HEK293 (cell line): ENCODE data around the gene ZC2HC1C.

Experiments used
- CTCF ChIA-PET: fragments of 350-600 bp; formaldehyde crosslinking; extraction: SDS; loops from one replicate; lab custom pipeline; 2021; ENCODE audit warnings: antibody characterized with exemption; lab: Yijun Ruan, JAX
- POLR2A ChIA-PET: fragments of 300-600 bp; formaldehyde crosslinking; extraction: SDS; loops from one replicate; lab custom pipeline; 2020; ENCODE audit warnings: antibody characterized with exemption, inconsistent platforms; lab: Yijun Ruan, JAX
- H3K27ac ChIP-seq: fragments of 200-500 bp; sonication (Bioruptor generic); 2 replicates; pipeline ENCODE4 v1.5.1; 2014; ENCODE audit warnings: low read depth, low read length, control low read depth, inconsistent platforms; ENCODE audit errors: extremely low read depth
- H3K36me3 ChIP-seq, 2 experiments: fragments of 200-500 bp in 1 of 2; sonication (Bioruptor generic) in 1 of 2; 1 replicate in 1 of 2; 2 replicates in 1 of 2; pipeline ENCODE4 v1.5.1; 2014 to 2017; ENCODE audit warnings: inconsistent platforms in 2 of 2, low read length in 2 of 2; ENCODE audit not compliant: control insufficient read depth in 2 of 2, insufficient read depth in 1 of 2
- H3K4me1 ChIP-seq: fragments of 200-500 bp; sonication (Bioruptor generic); 2 replicates; pipeline ENCODE4 v1.5.1; 2014; ENCODE audit warnings: mild to moderate bottlenecking, low read length, inconsistent platforms; ENCODE audit not compliant: control insufficient read depth, insufficient read depth
- H3K4me3 ChIP-seq: 2 replicates; pipeline ENCODE4 v1.5.1; 2011; ENCODE audit warnings: low read depth, mild to moderate bottlenecking, control low read depth, low read length, moderate library complexity
- H3K9me3 ChIP-seq: fragments of 200-500 bp; sonication (Bioruptor generic); 2 replicates; pipeline ENCODE4 v1.5.1; 2014; ENCODE audit warnings: low read depth, low read length, inconsistent platforms; ENCODE audit not compliant: control insufficient read depth, insufficient read depth
- PRDM1 ChIP-seq: fragments of 450-650 bp; formaldehyde crosslinking; IDR thresholded peaks from 2 replicates; pipeline ENCODE4; 2016; ENCODE audit warnings: missing biosample characterization, missing genetic modification characterization
- ZFP41 ChIP-seq: fragments of 450-650 bp; formaldehyde crosslinking; IDR thresholded peaks from 2 replicates; pipeline ENCODE4 v1.5.1; 2016; ENCODE audit warnings: missing biosample characterization, missing genetic modification characterization, borderline replicate concordance
- ZNF112 ChIP-seq: fragments of 450-650 bp; formaldehyde crosslinking; IDR thresholded peaks from 2 replicates; pipeline ENCODE4 v1.5.0; 2017; ENCODE audit warnings: missing biosample characterization, missing genetic modification characterization
- ZNF146 ChIP-seq: fragments of 450-650 bp; formaldehyde crosslinking; IDR thresholded peaks from 2 replicates; pipeline ENCODE4 v1.5.1; 2016; ENCODE audit warnings: missing biosample characterization, missing genetic modification characterization
- ZNF214 ChIP-seq: fragments of 450-650 bp; formaldehyde crosslinking; IDR thresholded peaks from 2 replicates; pipeline ENCODE4 v1.5.1; 2017; ENCODE audit warnings: missing biosample characterization, mild to moderate bottlenecking, missing genetic modification characterization, borderline replicate concordance
- ZNF561 ChIP-seq: fragments of 450-650 bp; IDR thresholded peaks from 2 replicates; pipeline ENCODE4 v1.5.1; 2018; ENCODE audit warnings: missing biosample characterization, missing genetic modification characterization, borderline replicate concordance
- ZNF571 ChIP-seq: fragments of 450-650 bp; formaldehyde crosslinking; IDR thresholded peaks from 2 replicates; pipeline ENCODE4 v1.5.0; 2017; ENCODE audit warnings: missing biosample characterization, missing genetic modification characterization
- ZNF658 ChIP-seq: fragments of 450-650 bp; formaldehyde crosslinking; IDR thresholded peaks from 2 replicates; pipeline ENCODE4; 2016; ENCODE audit warnings: missing biosample characterization, missing genetic modification characterization
- ZNF791 ChIP-seq: fragments of 450-650 bp; formaldehyde crosslinking; IDR thresholded peaks from 2 replicates; pipeline ENCODE4 v1.5.1; 2016; ENCODE audit warnings: missing biosample characterization, missing genetic modification characterization
- ZXDB ChIP-seq: fragments of 450-650 bp; formaldehyde crosslinking; IDR thresholded peaks from 2 replicates; pipeline ENCODE4 v1.5.1; 2016; ENCODE audit warnings: missing biosample characterization, missing genetic modification characterization
- TF ChIP-seq, protein P1 (sequence below): fragments of 450-650 bp; formaldehyde crosslinking; IDR thresholded peaks from 2 replicates; pipeline ENCODE4 v1.5.1; 2016; ENCODE audit warnings: missing biosample characterization, missing genetic modification characterization, borderline replicate concordance
- TF ChIP-seq, protein P2 (sequence below): sonication (generic); formaldehyde crosslinking; IDR thresholded peaks from 2 replicates; pipeline ENCODE4 v1.8.1; 2022; ENCODE audit warnings: mild to moderate bottlenecking, moderate library complexity, missing genetic modification reagents
- TF ChIP-seq, protein P3 (sequence below): fragments of 450-650 bp; formaldehyde crosslinking; IDR thresholded peaks from 2 replicates; pipeline ENCODE4 v1.5.1; 2016; ENCODE audit warnings: missing biosample characterization, missing genetic modification characterization
- TF ChIP-seq, protein P4 (sequence below): fragments of 450-650 bp; formaldehyde crosslinking; IDR thresholded peaks from 2 replicates; pipeline ENCODE4 v1.5.1; 2016; ENCODE audit warnings: missing biosample characterization, missing genetic modification characterization
- TF ChIP-seq, protein P5 (sequence below): fragments of 450-650 bp; formaldehyde crosslinking; optimal IDR thresholded peaks from 2 replicates; pipeline ENCODE3; 2016; ENCODE audit warnings: missing biosample characterization, mild to moderate bottlenecking, missing genetic modification characterization
- TF ChIP-seq, protein P6 (sequence below): fragments of 450-650 bp; formaldehyde crosslinking; IDR thresholded peaks from 2 replicates; pipeline ENCODE4 v1.5.1; 2016; ENCODE audit warnings: missing biosample characterization, missing genetic modification characterization
- TF ChIP-seq, protein P7 (sequence below): fragments of 450-650 bp; formaldehyde crosslinking; IDR thresholded peaks from 2 replicates; pipeline ENCODE4 v1.5.1; 2016; ENCODE audit warnings: missing biosample characterization, missing genetic modification characterization

Gene ZC2HC1C

DNA sequence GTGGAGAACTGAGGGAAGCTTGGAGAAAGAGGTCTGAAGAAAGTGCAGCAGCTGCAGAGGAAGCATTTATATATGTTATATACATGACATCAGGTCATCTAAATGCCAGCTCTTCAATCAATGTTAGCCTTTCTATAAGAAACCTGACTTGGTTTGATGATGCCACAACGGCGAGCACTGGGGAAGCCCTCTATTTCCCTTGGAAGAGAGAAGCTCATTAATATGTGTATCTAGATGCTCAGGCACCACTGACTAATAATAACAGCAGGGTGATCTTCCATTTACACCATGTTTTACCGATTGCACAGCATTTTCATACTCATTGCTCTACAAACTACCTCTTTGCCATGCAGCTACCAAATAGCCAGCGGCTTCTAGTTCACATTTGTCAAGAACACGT is 6.4 kb upstream of the ZC2HC1C start (continued):
- TF ChIP-seq, protein P1, sequence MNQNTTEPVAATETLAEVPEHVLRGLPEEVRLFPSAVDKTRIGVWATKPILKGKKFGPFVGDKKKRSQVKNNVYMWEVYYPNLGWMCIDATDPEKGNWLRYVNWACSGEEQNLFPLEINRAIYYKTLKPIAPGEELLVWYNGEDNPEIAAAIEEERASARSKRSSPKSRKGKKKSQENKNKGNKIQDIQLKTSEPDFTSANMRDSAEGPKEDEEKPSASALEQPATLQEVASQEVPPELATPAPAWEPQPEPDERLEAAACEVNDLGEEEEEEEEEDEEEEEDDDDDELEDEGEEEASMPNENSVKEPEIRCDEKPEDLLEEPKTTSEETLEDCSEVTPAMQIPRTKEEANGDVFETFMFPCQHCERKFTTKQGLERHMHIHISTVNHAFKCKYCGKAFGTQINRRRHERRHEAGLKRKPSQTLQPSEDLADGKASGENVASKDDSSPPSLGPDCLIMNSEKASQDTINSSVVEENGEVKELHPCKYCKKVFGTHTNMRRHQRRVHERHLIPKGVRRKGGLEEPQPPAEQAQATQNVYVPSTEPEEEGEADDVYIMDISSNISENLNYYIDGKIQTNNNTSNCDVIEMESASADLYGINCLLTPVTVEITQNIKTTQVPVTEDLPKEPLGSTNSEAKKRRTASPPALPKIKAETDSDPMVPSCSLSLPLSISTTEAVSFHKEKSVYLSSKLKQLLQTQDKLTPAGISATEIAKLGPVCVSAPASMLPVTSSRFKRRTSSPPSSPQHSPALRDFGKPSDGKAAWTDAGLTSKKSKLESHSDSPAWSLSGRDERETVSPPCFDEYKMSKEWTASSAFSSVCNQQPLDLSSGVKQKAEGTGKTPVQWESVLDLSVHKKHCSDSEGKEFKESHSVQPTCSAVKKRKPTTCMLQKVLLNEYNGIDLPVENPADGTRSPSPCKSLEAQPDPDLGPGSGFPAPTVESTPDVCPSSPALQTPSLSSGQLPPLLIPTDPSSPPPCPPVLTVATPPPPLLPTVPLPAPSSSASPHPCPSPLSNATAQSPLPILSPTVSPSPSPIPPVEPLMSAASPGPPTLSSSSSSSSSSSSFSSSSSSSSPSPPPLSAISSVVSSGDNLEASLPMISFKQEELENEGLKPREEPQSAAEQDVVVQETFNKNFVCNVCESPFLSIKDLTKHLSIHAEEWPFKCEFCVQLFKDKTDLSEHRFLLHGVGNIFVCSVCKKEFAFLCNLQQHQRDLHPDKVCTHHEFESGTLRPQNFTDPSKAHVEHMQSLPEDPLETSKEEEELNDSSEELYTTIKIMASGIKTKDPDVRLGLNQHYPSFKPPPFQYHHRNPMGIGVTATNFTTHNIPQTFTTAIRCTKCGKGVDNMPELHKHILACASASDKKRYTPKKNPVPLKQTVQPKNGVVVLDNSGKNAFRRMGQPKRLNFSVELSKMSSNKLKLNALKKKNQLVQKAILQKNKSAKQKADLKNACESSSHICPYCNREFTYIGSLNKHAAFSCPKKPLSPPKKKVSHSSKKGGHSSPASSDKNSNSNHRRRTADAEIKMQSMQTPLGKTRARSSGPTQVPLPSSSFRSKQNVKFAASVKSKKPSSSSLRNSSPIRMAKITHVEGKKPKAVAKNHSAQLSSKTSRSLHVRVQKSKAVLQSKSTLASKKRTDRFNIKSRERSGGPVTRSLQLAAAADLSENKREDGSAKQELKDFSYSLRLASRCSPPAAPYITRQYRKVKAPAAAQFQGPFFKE (tag by site-specific recombination), result no peak
- TF ChIP-seq PRDM1, result no peak
- TF ChIP-seq, protein P2, sequence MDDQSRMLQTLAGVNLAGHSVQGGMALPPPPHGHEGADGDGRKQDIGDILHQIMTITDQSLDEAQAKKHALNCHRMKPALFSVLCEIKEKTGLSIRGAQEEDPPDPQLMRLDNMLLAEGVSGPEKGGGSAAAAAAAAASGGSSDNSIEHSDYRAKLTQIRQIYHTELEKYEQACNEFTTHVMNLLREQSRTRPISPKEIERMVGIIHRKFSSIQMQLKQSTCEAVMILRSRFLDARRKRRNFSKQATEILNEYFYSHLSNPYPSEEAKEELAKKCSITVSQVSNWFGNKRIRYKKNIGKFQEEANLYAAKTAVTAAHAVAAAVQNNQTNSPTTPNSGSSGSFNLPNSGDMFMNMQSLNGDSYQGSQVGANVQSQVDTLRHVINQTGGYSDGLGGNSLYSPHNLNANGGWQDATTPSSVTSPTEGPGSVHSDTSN, result no peak
- TF ChIP-seq ZNF146, result no peak

DNA sequence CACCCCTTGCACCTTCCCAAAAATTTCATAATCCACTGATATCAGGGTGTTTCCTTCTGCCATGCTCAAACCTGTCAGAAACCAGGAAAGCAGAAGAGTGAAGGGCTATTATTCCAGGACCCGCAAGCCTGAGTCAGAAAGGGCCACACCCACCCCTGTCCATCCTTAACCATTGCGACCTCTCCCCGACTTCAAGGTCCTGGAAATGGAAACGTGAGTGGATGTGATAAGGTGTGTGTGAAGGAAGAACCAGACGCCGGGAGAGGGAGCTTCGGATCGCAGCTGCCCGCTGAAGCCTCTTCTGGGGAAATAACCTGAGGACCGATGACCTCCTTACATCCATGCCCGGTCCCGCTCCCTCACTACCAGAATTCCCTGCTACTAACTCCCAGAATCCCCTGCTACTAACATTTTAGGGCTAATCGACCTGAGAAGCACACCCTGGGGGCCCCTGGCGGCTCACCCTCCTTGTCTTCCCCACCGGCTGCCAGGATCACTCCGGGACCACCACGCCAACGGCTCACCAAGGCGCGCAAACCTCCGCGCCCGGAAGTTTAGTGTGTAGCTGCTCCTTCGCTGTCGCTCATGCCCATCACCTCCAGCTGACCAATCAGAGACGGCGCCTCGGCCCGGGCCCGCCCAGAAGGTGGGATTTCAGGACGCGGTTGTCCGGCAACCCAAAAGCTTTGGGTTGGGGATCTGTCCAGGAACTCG is 5.8 kb upstream of the ZC2HC1C start, which contains the start of gene ACYP1:
ACYP1 (minus strand) TSS at position 534 of the 714 bp plus-strand sequence; CDS start at position 63, 471 bp downstream.
- peaks cover 5% of the 10 kb centered on the region for H3K4me1 ChIP-seq
- peaks cover 15% of the 10 kb centered on the region in 2 experiments for H3K36me3 ChIP-seq
- ChIA-PET POLR2A (interaction anchor here (0.7 to 1.4 kb wide), 5 partner anchors 12 to 110 kb away, joined by 3 to 5 read pairs (median 4); partner anchors contain the start of gene PGF), CTCF (interaction anchor here (0.5 to 1.3 kb wide), 12 partner anchors 7 to 698 kb away, joined by 3 to 8 read pairs (median 4); no protein-coding TSS in a partner anchor)
- no peaks in the 10 kb centered on the region for H3K9me3 ChIP-seq
- H3K4me3 ChIP-seq, result peak within 1 kb of the TSS; percentile 81
- H3K27ac ChIP-seq, result peak within 1 kb of the TSS; percentile 64; the same call in 1 of the 2 replicates
- no peak for TF ChIP-seq ZNF658 (tag by site-specific recombination)
- TF ChIP-seq, protein P3, sequence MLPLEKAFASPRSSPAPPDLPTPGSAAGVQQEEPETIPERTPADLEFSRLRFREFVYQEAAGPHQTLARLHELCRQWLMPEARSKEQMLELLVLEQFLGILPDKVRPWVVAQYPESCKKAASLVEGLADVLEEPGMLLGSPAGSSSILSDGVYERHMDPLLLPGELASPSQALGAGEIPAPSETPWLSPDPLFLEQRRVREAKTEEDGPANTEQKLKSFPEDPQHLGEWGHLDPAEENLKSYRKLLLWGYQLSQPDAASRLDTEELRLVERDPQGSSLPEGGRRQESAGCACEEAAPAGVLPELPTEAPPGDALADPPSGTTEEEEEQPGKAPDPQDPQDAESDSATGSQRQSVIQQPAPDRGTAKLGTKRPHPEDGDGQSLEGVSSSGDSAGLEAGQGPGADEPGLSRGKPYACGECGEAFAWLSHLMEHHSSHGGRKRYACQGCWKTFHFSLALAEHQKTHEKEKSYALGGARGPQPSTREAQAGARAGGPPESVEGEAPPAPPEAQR (tag by site-specific recombination), result no peak
- TF ChIP-seq, protein P4, sequence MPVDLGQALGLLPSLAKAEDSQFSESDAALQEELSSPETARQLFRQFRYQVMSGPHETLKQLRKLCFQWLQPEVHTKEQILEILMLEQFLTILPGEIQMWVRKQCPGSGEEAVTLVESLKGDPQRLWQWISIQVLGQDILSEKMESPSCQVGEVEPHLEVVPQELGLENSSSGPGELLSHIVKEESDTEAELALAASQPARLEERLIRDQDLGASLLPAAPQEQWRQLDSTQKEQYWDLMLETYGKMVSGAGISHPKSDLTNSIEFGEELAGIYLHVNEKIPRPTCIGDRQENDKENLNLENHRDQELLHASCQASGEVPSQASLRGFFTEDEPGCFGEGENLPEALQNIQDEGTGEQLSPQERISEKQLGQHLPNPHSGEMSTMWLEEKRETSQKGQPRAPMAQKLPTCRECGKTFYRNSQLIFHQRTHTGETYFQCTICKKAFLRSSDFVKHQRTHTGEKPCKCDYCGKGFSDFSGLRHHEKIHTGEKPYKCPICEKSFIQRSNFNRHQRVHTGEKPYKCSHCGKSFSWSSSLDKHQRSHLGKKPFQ (tag by site-specific recombination), result no peak
- TF ChIP-seq ZNF571 (tag by site-specific recombination), result no peak
- TF ChIP-seq, protein P5, sequence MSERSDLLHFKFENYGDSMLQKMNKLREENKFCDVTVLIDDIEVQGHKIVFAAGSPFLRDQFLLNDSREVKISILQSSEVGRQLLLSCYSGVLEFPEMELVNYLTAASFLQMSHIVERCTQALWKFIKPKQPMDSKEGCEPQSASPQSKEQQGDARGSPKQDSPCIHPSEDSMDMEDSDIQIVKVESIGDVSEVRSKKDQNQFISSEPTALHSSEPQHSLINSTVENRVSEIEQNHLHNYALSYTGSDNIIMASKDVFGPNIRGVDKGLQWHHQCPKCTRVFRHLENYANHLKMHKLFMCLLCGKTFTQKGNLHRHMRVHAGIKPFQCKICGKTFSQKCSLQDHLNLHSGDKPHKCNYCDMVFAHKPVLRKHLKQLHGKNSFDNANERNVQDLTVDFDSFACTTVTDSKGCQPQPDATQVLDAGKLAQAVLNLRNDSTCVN (tag by site-specific recombination), result peak; percentile 46
- TF ChIP-seq ZNF791 (tag by site-specific recombination), result no peak
- no peak for TF ChIP-seq ZNF214 (tag by site-specific recombination)
- TF ChIP-seq ZNF112 (tag by site-specific recombination), result no peak
- peak; percentile 38; the same call in 1 of the 2 replicates for TF ChIP-seq ZXDB (tag by site-specific recombination)
- TF ChIP-seq, protein P6, sequence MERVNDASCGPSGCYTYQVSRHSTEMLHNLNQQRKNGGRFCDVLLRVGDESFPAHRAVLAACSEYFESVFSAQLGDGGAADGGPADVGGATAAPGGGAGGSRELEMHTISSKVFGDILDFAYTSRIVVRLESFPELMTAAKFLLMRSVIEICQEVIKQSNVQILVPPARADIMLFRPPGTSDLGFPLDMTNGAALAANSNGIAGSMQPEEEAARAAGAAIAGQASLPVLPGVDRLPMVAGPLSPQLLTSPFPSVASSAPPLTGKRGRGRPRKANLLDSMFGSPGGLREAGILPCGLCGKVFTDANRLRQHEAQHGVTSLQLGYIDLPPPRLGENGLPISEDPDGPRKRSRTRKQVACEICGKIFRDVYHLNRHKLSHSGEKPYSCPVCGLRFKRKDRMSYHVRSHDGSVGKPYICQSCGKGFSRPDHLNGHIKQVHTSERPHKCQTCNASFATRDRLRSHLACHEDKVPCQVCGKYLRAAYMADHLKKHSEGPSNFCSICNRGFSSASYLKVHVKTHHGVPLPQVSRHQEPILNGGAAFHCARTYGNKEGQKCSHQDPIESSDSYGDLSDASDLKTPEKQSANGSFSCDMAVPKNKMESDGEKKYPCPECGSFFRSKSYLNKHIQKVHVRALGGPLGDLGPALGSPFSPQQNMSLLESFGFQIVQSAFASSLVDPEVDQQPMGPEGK (tag by site-specific recombination), result peak; percentile 67
- TF ChIP-seq ZFP41, result no peak
- TF ChIP-seq, protein P7, sequence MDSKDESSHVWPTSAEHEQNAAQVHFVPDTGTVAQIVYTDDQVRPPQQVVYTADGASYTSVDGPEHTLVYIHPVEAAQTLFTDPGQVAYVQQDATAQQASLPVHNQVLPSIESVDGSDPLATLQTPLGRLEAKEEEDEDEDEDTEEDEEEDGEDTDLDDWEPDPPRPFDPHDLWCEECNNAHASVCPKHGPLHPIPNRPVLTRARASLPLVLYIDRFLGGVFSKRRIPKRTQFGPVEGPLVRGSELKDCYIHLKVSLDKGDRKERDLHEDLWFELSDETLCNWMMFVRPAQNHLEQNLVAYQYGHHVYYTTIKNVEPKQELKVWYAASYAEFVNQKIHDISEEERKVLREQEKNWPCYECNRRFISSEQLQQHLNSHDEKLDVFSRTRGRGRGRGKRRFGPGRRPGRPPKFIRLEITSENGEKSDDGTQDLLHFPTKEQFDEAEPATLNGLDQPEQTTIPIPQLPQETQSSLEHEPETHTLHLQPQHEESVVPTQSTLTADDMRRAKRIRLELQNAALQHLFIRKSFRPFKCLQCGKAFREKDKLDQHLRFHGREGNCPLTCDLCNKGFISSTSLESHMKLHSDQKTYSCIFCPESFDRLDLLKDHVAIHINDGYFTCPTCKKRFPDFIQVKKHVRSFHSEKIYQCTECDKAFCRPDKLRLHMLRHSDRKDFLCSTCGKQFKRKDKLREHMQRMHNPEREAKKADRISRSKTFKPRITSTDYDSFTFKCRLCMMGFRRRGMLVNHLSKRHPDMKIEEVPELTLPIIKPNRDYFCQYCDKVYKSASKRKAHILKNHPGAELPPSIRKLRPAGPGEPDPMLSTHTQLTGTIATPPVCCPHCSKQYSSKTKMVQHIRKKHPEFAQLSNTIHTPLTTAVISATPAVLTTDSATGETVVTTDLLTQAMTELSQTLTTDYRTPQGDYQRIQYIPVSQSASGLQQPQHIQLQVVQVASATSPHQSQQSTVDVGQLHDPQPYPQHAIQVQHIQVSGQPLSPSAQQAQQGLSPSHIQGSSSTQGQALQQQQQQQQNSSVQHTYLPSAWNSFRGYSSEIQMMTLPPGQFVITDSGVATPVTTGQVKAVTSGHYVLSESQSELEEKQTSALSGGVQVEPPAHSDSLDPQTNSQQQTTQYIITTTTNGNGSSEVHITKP (tag by site-specific recombination), result no peak
- no peak for TF ChIP-seq ZNF561
